Stimulated activated CD4-positive, alpha-beta T cell treated with anti-CD3 and anti-CD28 coated beads, TNF-alpha, amount 100 ng/mL, for 1 hour (primary cell): Measurements from ENCODE around the gene ADGRF5.
"Not testable (repeated sequence)": the region's sequence is repeated elsewhere in the genome, so short reads cannot be mapped to it uniquely, and the experiment has no call there.

Experiments
- DNase-seq, 3 donors: peaks; one replicate each; pipeline ENCODE4 v3.0.0-alpha.2; 2020; ENCODE audit warnings: low read depth in 3 of 3, low spot score in 1 of 3

The ADGRF5 gene

GRCh38 chr6:46834257-46834916, 87.4 kb downstream of the ADGRF5 start:
- DNase-seq, result not testable (repeated sequence)

- DNase-seq, result no peak
Observed at GRCh38 chr6:46832816-46833215, 88.9 kb downstream of the ADGRF5 start.

- DNase-seq, result no peak
Observed at GRCh38 chr6:46828939-46829338, 92.8 kb downstream of the ADGRF5 start.

GRCh38 chr6:46821458-46821881, 100.3 kb downstream of the ADGRF5 start:
- DNase-seq, result no peak

GRCh38 chr6:46819561-46819960, 102.2 kb downstream of the ADGRF5 start:
- no peak for DNase-seq

GRCh38 chr6:46816626-46817025, 105.1 kb downstream of the ADGRF5 start:
- no peak for DNase-seq

GRCh38 chr6:46815130-46815529, 106.6 kb downstream of the ADGRF5 start:
- no peak for DNase-seq

GRCh38 chr6:46808806-46809205, 112.9 kb downstream of the ADGRF5 start:
- no peak for DNase-seq
